Measurements from ENCODE around the gene DCTPP1.
"Not testable (repeated sequence)": the region's sequence is repeated elsewhere in the genome, so short reads cannot be mapped to it uniquely, and the experiment has no call there.

DCTPP1 gene

DNA sequence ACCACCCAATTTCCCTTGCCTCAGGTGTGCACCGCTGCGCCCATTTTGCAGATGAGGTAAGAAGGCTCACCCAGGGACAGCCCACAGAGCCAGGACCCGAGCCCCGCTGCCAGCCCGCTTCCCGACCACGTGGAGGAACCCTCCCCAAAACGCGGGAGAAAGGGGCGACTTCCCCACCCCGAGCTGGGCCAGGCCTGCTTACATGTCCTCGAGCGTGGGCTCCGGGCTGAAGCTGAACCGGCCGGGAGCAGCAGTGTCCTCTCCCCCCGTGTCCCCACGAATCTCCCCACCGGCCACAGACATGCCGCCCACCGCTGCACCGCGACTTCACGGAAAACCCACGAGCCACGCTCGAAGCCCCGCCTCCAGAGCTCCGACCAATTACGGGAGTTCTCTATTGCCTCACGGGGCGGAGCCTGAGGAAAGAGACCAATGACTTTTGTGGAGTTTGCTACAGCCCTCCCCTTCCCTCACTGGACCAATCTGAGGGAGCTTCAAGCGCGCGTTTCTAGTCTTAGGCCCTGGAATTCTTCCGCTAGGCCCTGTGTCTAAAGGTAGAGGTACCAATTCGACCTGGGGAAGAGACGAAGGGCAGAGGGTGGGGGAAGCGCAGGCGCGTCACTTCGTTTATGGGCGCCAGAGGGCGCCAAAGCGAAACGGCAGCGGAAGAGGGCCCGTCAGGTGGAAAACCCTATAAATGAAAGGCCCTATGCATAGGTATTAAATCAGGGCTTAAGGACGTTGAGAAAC, at the start of gene DCTPP1:
DCTPP1 (minus strand) TSS at position 353 of the 750 bp plus-strand sequence; CDS start at position 303, 50 bp downstream.
- DNase-seq (ENCODE audit: low read depth in 2 of 2): peak; percentile 93 to 96

GRCh38 chr16:30478766-30479478, 49.1 kb upstream of the DCTPP1 start:
- DNase-seq (ENCODE audit: low read depth in 2 of 2): no peak

DNA sequence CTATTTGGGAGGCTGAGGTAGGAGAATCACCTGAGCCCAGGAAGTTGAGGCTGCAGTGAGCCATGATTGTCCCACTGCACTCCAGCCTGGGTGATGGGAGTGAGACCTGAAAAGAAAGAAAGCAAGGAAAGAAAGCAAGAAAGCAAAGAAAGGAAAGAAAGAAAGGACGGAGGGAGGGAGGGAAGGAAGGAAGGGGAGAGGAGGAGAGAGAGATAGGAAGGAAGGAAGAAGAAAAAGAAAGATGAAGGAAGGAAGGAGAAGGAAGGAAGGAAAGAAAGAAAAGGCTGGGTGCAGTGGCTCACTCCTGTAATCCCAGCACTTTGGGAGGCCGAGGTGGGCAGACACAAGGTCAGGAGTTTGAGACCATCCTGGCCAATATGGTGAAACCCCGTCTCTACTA, 47.9 kb upstream of the DCTPP1 start:
- not testable (repeated sequence) for DNase-seq (ENCODE audit: low read depth in 2 of 2)

- no peak for DNase-seq (ENCODE audit: low read depth in 2 of 2)
Observed at GRCh38 chr16:30476991-30477390, 47.2 kb upstream of the DCTPP1 start.

DNA sequence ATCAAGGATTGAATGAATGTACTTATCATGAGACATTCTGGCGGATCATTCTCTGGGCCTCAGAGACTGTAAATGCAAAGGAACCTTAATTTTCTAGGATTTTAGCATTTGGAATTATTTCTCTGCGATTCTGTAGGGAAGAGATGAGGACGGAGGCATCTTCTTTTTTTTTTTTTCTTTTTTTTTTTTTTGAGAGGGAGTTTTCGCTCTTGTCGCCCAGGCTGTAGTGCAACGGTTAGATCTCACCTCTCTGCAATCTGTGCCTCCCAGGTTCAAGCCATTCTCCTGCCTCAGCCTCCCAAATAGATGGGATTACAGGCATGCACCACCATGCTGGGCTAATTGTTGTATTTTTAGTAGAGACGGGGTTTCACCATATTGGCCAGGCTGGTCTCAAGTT, 44.9 kb upstream of the DCTPP1 start:
- no peak for DNase-seq (ENCODE audit: low read depth in 2 of 2)

GRCh38 chr16:30474074-30474452, 44.2 kb upstream of the DCTPP1 start:
- no peak for DNase-seq (ENCODE audit: low read depth in 2 of 2)

GRCh38 chr16:30473231-30474073, 43.6 kb upstream of the DCTPP1 start:
- peak; percentile 47 to 55 for DNase-seq (ENCODE audit: low read depth in 2 of 2)

GRCh38 chr16:30472328-30472942, 42.6 kb upstream of the DCTPP1 start, which contains the start of gene ITGAL:
Gene ITGAL (plus strand): TSS chr16:30472742. CDS start chr16:30472838, 96 bp downstream.
- peak; percentile 69 to 72 for DNase-seq (ENCODE audit: low read depth in 2 of 2)

- no peak for DNase-seq (ENCODE audit: low read depth in 2 of 2)
Observed at GRCh38 chr16:30470632-30470995, 40.8 kb upstream of the DCTPP1 start.

GRCh38 chr16:30470170-30470512, 40.3 kb upstream of the DCTPP1 start:
- no peak for DNase-seq (ENCODE audit: low read depth in 2 of 2)

GRCh38 chr16:30464078-30464477, 34.2 kb upstream of the DCTPP1 start:
- DNase-seq (ENCODE audit: low read depth in 2 of 2): no peak

DNA sequence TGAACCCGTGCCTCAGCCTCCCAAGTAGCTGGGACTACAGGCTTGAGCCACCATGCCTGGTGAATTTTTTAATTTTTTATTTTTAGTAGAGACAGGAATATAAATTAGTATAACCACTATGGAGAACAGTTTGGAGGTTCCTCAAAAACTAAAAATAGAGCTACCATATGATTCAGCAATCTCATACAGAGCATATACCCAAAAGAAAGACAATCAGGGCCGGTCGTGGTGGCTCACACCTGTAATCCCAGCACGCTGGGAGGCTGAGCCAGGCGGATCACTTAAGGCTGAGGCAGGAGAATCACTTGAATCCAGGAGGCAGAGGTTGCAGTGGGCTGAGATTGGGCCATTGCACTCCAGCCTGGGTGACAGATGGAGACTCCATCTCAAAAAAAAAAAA, 31.6 kb upstream of the DCTPP1 start:
- DNase-seq (ENCODE audit: low read depth in 2 of 2): not testable (repeated sequence)

GRCh38 chr16:30459456-30459855, 29.6 kb upstream of the DCTPP1 start:
- no peak for DNase-seq (ENCODE audit: low read depth in 2 of 2)

GRCh38 chr16:30458561-30459394, 28.9 kb upstream of the DCTPP1 start:
- DNase-seq (ENCODE audit: low read depth in 2 of 2): peak; percentile 77 to 82

DNA sequence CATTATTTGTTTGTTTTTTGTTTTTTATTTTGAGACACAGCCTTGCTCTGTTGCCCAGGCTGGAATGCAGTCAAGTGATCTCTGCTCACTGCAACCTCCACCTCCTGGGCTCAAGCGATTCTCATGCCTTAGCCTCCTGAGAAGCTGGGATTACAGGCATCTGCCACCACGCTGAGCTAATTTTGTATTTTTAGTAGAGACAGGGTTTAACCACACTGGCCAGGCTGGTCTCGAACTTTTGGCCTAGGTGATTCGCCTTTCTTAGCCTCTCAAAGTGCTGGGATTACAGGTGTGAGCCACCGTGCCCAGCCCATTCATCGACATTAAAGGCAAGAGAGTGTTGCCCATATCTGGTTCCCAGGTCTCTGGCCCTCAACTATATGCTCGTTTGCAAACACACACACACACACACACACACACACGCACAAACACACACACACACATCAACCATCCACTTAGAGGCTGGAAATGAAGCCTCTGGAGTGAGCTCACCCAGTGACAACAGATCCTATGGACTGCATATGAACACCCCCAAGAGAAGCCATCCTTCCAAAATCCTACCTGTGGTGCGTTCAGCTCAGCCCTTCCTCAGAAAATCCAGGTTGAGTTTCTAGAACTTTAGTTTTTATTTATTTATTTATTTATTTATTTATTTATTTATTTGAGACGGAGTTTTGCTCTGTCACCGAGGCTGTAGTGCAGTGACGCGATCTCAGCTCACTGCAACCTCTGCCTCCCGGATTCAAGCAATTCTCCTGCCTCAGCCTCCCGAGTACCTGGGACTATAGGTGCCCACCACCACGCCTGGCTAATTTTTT, 28.1 kb upstream of the DCTPP1 start:
- DNase-seq (ENCODE audit: low read depth in 2 of 2): no peak

DNA sequence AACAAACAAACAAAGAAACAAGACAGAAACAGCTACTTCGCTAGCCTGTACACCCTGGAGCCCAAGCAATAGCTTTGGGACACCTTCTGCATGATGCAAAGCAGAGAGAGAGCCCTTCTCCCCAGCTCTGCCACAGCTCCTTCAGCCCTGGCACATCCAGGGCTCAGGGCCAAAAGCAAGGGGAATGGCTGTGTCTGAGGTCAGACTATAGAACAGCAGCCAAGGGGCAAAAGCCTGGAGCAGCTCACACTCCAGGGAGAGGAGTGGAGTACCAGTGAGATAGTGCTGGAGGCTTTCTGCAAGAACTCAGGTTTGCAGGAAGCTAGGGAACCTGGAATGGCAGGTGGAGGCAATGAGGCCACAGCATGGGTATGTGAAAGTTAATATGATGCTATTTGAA, 27.4 kb upstream of the DCTPP1 start:
- no peak for DNase-seq (ENCODE audit: low read depth in 2 of 2)

- DNase-seq (ENCODE audit: low read depth in 2 of 2): no peak
Observed at GRCh38 chr16:30456302-30456701, 26.5 kb upstream of the DCTPP1 start.

GRCh38 chr16:30452709-30453580, 23.1 kb upstream of the DCTPP1 start:
- not testable (repeated sequence) for DNase-seq (ENCODE audit: low read depth in 2 of 2)

GRCh38 chr16:30449116-30449435, 19.2 kb upstream of the DCTPP1 start:
- no peak for DNase-seq (ENCODE audit: low read depth in 2 of 2)
